GM18520 (cell line): ENCODE data around the gene TFF1.

Experiments used
- ATAC-seq: cut with Tn5 transposase; IDR thresholded peaks from one replicate; pipeline ENCODE4 v1.9.1; 2021; ENCODE audit not compliant: unreplicated experiment

The TFF1 gene

GRCh38 chr21:42398436-42399028 lies 32.2 kb upstream of the TFF1 start:
- no peak for ATAC-seq

GRCh38 chr21:42397746-42398394 lies 31.5 kb upstream of the TFF1 start:
- no peak for ATAC-seq

GRCh38 chr21:42396799-42397745 lies 30.7 kb upstream of the TFF1 start:
- no peak for ATAC-seq

- no peak for ATAC-seq
These were observed 29.7 kb upstream of the TFF1 start, which contains the start of gene TMPRSS3 for GRCh38 chr21:42395905-42396651. TSS of gene TMPRSS3 (minus strand) at chr21:42396052. CDS start at chr21:42395417, 635 bp downstream.

- no peak for ATAC-seq
These were observed 29.0 kb upstream of the TFF1 start for GRCh38 chr21:42395302-42395701.

GRCh38 chr21:42393443-42393950 lies 27.2 kb upstream of the TFF1 start:
- no peak for ATAC-seq

- peak; percentile 45 for ATAC-seq
These were observed 26.6 kb upstream of the TFF1 start for GRCh38 chr21:42392731-42393442.

- ATAC-seq: no peak
These were observed 25.0 kb upstream of the TFF1 start for GRCh38 chr21:42391297-42391696.

- no peak for ATAC-seq
These were observed 24.4 kb upstream of the TFF1 start for GRCh38 chr21:42390696-42391095.

- ATAC-seq: no peak
These were observed 23.9 kb upstream of the TFF1 start for GRCh38 chr21:42390193-42390592.

- no peak for ATAC-seq
These were observed 23.1 kb upstream of the TFF1 start for GRCh38 chr21:42389449-42389835.

GRCh38 chr21:42388740-42389448 lies 22.6 kb upstream of the TFF1 start:
- no peak for ATAC-seq

GRCh38 chr21:42387843-42388340 lies 21.6 kb upstream of the TFF1 start:
- no peak for ATAC-seq

- ATAC-seq: no peak
These were observed 20.8 kb upstream of the TFF1 start for GRCh38 chr21:42387164-42387563.

- no peak for ATAC-seq
These were observed 19.8 kb upstream of the TFF1 start for GRCh38 chr21:42386034-42386591.

- ATAC-seq: no peak
These were observed 19.3 kb upstream of the TFF1 start for GRCh38 chr21:42385619-42386018.

- no peak for ATAC-seq
These were observed 18.7 kb upstream of the TFF1 start for GRCh38 chr21:42384989-42385388.

- ATAC-seq: no peak
These were observed 18.0 kb upstream of the TFF1 start for GRCh38 chr21:42384156-42384945.
